Right lobe of liver (tissue), 4 donors: ENCODE data around the gene NF1.

Source experiments
- CTCF ChIP-seq, 4 donors: fragments of 200-600 bp in 3 of 4; fragments of 450-650 bp in 1 of 4; IDR thresholded peaks; one replicate each; pipeline versions ENCODE4 v1.5.1 to v1.8.0; 2016 to 2022; ENCODE audit warnings: antibody characterized with exemption in 4 of 4, mild to moderate bottlenecking in 2 of 4
- POLR2A ChIP-seq: fragments of 450-650 bp; IDR thresholded peaks from one replicate; pipeline ENCODE4 v1.6.1; 2017; ENCODE audit warnings: antibody characterized with exemption, mild to moderate bottlenecking
- donor health status: DM: no; HTN: no; CAD: no.
- donor health status: DM: no; HTN: no; CAD: no.
- donor health status: DM: no; HTN: yes; CAD: no.

DNA sequence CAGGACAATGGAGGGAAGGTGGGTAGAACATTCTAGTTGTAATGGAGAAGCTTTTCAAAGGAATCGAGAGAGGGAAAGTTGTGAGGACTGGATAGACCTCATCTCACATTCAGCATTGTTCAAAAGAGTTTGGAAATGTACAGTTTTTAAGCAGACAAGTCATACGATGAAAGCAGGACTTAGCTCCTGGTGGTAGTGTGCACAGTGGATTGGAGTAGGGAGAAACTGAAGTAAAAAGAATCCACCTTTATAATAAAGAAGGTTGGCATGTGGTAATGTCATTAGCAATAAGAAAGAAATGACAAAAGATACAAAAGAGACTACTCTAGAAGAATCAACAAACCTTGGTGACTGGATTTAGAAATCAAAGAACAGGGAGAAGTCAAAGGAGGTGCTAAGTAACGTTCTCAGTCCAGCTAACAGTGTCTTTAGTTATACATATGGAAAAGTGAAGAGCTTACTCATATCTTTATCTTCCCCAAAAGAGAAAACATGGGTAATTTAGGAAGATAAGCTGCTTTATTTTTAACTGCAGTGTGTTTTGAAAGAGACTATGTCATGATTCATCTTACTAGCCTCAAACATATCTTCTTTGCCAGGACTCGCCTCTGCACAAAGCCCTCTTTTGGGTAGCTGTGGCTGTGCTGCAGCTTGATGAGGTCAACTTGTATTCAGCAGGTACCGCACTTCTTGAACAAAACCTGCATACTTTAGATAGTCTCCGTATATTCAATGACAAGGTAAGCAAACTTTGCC lies 245.3 kb downstream of the NF1 start:
- no peak for TF ChIP-seq CTCF (IDR thresholded peaks at IDR 0.05)
- no peak for TF ChIP-seq POLR2A
